ENCODE data around the gene SPINK4. TPM values are rescaled to one million over a fixed set of nuclear protein-coding genes. Genes with fewer than 3 reads are reported as not detected.

SPINK4 gene
- total RNA-seq, 2 experiments from 2014 or later: not detected

GRCh38 chr9:33233626-33234342 is 6.2 kb upstream of the SPINK4 start:
- Mint-ChIP-seq H3K9me3 (no peaks in the 10 kb centered on the region), H3K4me3 (no peak overlapping the region), H3K27me3 (peaks cover 8% of the 10 kb centered on the region), H3K27ac (no peak overlapping the region), H3K36me3 (ENCODE audit: low read depth) (no peaks in the 10 kb centered on the region), H3K4me1 (no peaks in the 10 kb centered on the region)
- DNase-seq: no peak
- ChIA-PET POLR2A (interaction anchor here (1.1 to 1.8 kb wide), 4 partner anchors 25 to 232 kb away, joined by 3 to 4 read pairs (median 3); partner anchors contain the start of gene APTX), CTCF (interaction anchor here (1.1 to 1.5 kb wide), 2 partner anchors 9 to 63 kb away, joined by 3 read pairs; no protein-coding TSS in a partner anchor)

- ChIA-PET POLR2A (interaction anchor here (0.7 to 1.6 kb wide), 4 partner anchors 8 to 233 kb away, joined by 3 read pairs; partner anchors contain the start of gene APTX), CTCF (interaction anchor here (1.0 to 1.5 kb wide), 2 partner anchors 9 to 64 kb away, joined by 3 to 4 read pairs; no protein-coding TSS in a partner anchor)
- Mint-ChIP-seq H3K27ac (no peak overlapping the region), H3K27me3 (peaks cover 8% of the 10 kb centered on the region), H3K4me3 (no peak overlapping the region), H3K36me3 (ENCODE audit: low read depth) (no peaks in the 10 kb centered on the region), H3K9me3 (no peaks in the 10 kb centered on the region), H3K4me1 (no peaks in the 10 kb centered on the region)
- DNase-seq: no peak
Observed at GRCh38 chr9:33234511-33235467, 5.2 kb upstream of the SPINK4 start.

GRCh38 chr9:33236571-33236970 is 3.4 kb upstream of the SPINK4 start:
- Mint-ChIP-seq H3K9me3 (no peaks in the 10 kb centered on the region), H3K27ac (no peak overlapping the region), H3K4me1 (no peaks in the 10 kb centered on the region), H3K27me3 (peaks cover 14% of the 10 kb centered on the region), H3K4me3 (no peak overlapping the region), H3K36me3 (ENCODE audit: low read depth) (no peaks in the 10 kb centered on the region)
- DNase-seq: no peak
- ChIA-PET POLR2A (interaction anchor here (0.9 kb wide), 1 partner anchor 28 kb away, joined by 3 read pairs; the partner anchor contains the start of genes BAG1 and CHMP5), CTCF (no interaction called here)

- H3K36me3 Mint-ChIP-seq (ENCODE audit: low read depth): no peaks in the 10 kb centered on the region
- peaks cover 9% of the 10 kb centered on the region for H3K27me3 Mint-ChIP-seq
- peaks cover 5% of the 10 kb centered on the region for H3K4me1 Mint-ChIP-seq
- POLR2A ChIA-PET: interaction anchor here (1.5 kb wide), 1 partner anchor 217 kb away, joined by 4 read pairs; the partner anchor contains the start of gene DNAJA1
- CTCF ChIA-PET: interaction anchor here (1.1 to 1.9 kb wide), 2 partner anchors 10 to 15 kb away, joined by 3 to 7 read pairs; no protein-coding TSS in a partner anchor
- H3K9me3 Mint-ChIP-seq: no peaks in the 10 kb centered on the region
- no peak for DNase-seq
- no peak overlapping the region for H3K27ac Mint-ChIP-seq
- no peak overlapping the region for H3K4me3 Mint-ChIP-seq
Observed at GRCh38 chr9:33241298-33241697, 1.3 kb downstream of the SPINK4 start.

GRCh38 chr9:33242609-33243134 is 2.7 kb downstream of the SPINK4 start:
- H3K27me3 Mint-ChIP-seq: peaks cover 9% of the 10 kb centered on the region
- ChIA-PET CTCF (interaction anchor here (1.9 kb wide), 1 partner anchor 16 kb away, joined by 7 read pairs; no protein-coding TSS in a partner anchor), POLR2A (interaction anchor here (1.1 kb wide), 1 partner anchor 22 kb away, joined by 3 read pairs; the partner anchor contains the start of genes BAG1 and CHMP5)
- no peak overlapping the region for H3K27ac Mint-ChIP-seq
- H3K36me3 Mint-ChIP-seq (ENCODE audit: low read depth): peaks cover 5% of the 10 kb centered on the region
- no peak overlapping the region for H3K4me3 Mint-ChIP-seq
- DNase-seq: no peak
- H3K9me3 Mint-ChIP-seq: no peaks in the 10 kb centered on the region
- peaks cover 5% of the 10 kb centered on the region for H3K4me1 Mint-ChIP-seq

- H3K4me1 Mint-ChIP-seq: peaks cover 7% of the 10 kb centered on the region
- POLR2A ChIA-PET: no interaction called here
Observed at GRCh38 chr9:33244137-33244784, 4.3 kb downstream of the SPINK4 start.

GRCh38 chr9:33245341-33245740 is 5.4 kb downstream of the SPINK4 start:
- DNase-seq: no peak
- ChIA-PET CTCF (no interaction called here), POLR2A (no interaction called here)
- H3K4me1 Mint-ChIP-seq: peaks cover 10% of the 10 kb centered on the region
- H3K9me3 Mint-ChIP-seq: no peaks in the 10 kb centered on the region
- no peak overlapping the region for H3K27ac Mint-ChIP-seq
- H3K4me3 Mint-ChIP-seq: no peak overlapping the region
- peaks cover 8% of the 10 kb centered on the region for H3K36me3 Mint-ChIP-seq (ENCODE audit: low read depth)
- H3K27me3 Mint-ChIP-seq: peaks cover 9% of the 10 kb centered on the region

More at GRCh38 chr9:33244137-33244784, 4.3 kb downstream of the SPINK4 start:
- CTCF ChIA-PET: no interaction called here
- Mint-ChIP-seq H3K9me3 (no peaks in the 10 kb centered on the region), H3K36me3 (ENCODE audit: low read depth) (peaks cover 8% of the 10 kb centered on the region), H3K27ac (no peak overlapping the region), H3K27me3 (peaks cover 9% of the 10 kb centered on the region), H3K4me3 (no peak overlapping the region)
- no peak for DNase-seq

GRCh38 chr9:33246269-33246860 is 6.4 kb downstream of the SPINK4 start:
- H3K27me3 Mint-ChIP-seq: peaks cover 4% of the 10 kb centered on the region
- ChIA-PET CTCF (no interaction called here), POLR2A (interaction anchor here (0.8 kb wide), 1 partner anchor 221 kb away, joined by 3 read pairs; the partner anchor contains the start of gene DNAJA1)
- peaks cover 10% of the 10 kb centered on the region for H3K36me3 Mint-ChIP-seq (ENCODE audit: low read depth)
- no peaks in the 10 kb centered on the region for H3K9me3 Mint-ChIP-seq
- H3K27ac Mint-ChIP-seq: no peak overlapping the region
- no peak overlapping the region for H3K4me3 Mint-ChIP-seq
- DNase-seq: no peak
- peaks cover 10% of the 10 kb centered on the region for H3K4me1 Mint-ChIP-seq

- Mint-ChIP-seq H3K9me3 (no peaks in the 10 kb centered on the region), H3K36me3 (ENCODE audit: low read depth) (peaks cover 21% of the 10 kb centered on the region), H3K4me1 (peaks cover 8% of the 10 kb centered on the region), H3K27ac (no peak overlapping the region), H3K27me3 (no peaks in the 10 kb centered on the region), H3K4me3 (no peak overlapping the region)
- ChIA-PET CTCF (interaction anchor here (0.6 kb wide), 1 partner anchor 1182 kb away, joined by 5 read pairs; no protein-coding TSS in a partner anchor), POLR2A (interaction anchor here (0.9 to 1.9 kb wide), 2 partner anchors 10 to 16 kb away, joined by 3 to 6 read pairs; partner anchors contain the start of genes BAG1 and CHMP5)
- no peak for DNase-seq
Observed at GRCh38 chr9:33248606-33249005, 8.6 kb downstream of the SPINK4 start.

GRCh38 chr9:33249087-33249658 is 9.2 kb downstream of the SPINK4 start:
- Mint-ChIP-seq H3K9me3 (no peaks in the 10 kb centered on the region), H3K27me3 (no peaks in the 10 kb centered on the region), H3K36me3 (ENCODE audit: low read depth) (peaks cover 23% of the 10 kb centered on the region), H3K4me1 (peaks cover 5% of the 10 kb centered on the region), H3K4me3 (no peak overlapping the region), H3K27ac (no peak overlapping the region)
- ChIA-PET POLR2A (interaction anchor here (0.9 to 1.9 kb wide), 2 partner anchors 9 to 15 kb away, joined by 3 to 6 read pairs; partner anchors contain the start of genes BAG1 and CHMP5), CTCF (interaction anchor here (0.6 kb wide), 1 partner anchor 1181 kb away, joined by 5 read pairs; no protein-coding TSS in a partner anchor)
- no peak for DNase-seq

GRCh38 chr9:33249983-33250382 is 10.0 kb downstream of the SPINK4 start:
- Mint-ChIP-seq H3K4me3 (no peak overlapping the region), H3K36me3 (ENCODE audit: low read depth) (peaks cover 30% of the 10 kb centered on the region), H3K27ac (no peak overlapping the region), H3K4me1 (peaks cover 5% of the 10 kb centered on the region), H3K27me3 (no peaks in the 10 kb centered on the region), H3K9me3 (no peaks in the 10 kb centered on the region)
- DNase-seq: no peak
- CTCF ChIA-PET: no interaction called here
- POLR2A ChIA-PET: no interaction called here

Data from activated CD4-positive, alpha-beta memory T cell treated with anti-CD3 and anti-CD28 coated beads, Interleukin-2, amount 10 ng/mL, durations not matched to agents 7 days and 5 days (primary cell).